Liver (tissue), 3 donors: ENCODE data around the gene ISCA2.

Source experiments
- EGR1 ChIP-seq, 2 donors: IDR thresholded peaks; 2 replicates each; pipeline ENCODE4 v1.6.1; 2016 to 2018; ENCODE audit warnings: antibody characterized with exemption in 2 of 2, low read depth in 2 of 2
- FOXA1 ChIP-seq: IDR thresholded peaks from 2 replicates; pipeline ENCODE4 v1.6.1; 2016; ENCODE audit warnings: antibody characterized with exemption
- GABPA ChIP-seq, 2 donors: IDR thresholded peaks in 1 of 2; conservative IDR thresholded peaks in 1 of 2; 2 replicates each; pipeline ENCODE4 v1.6.1; 2016; ENCODE audit warnings: antibody characterized with exemption in 2 of 2, mild to moderate bottlenecking in 1 of 2, moderate library complexity in 1 of 2
- JUND ChIP-seq, 2 donors: IDR thresholded peaks; 2 replicates each; pipeline ENCODE4 v1.6.1; 2016; ENCODE audit warnings: antibody characterized with exemption in 2 of 2
- NR2F2 ChIP-seq: IDR thresholded peaks from 2 replicates; pipeline ENCODE4 v1.6.1; 2016; ENCODE audit warnings: antibody characterized with exemption
- RAD21 ChIP-seq, 2 donors: IDR thresholded peaks; 2 replicates each; pipeline ENCODE4 v1.6.1; 2016; ENCODE audit warnings: antibody characterized with exemption in 2 of 2, mild to moderate bottlenecking in 2 of 2
- RXRA ChIP-seq, 2 donors: IDR thresholded peaks; 2 replicates each; pipeline ENCODE4 v1.6.1; 2017 to 2018; ENCODE audit warnings: antibody characterized with exemption in 2 of 2, mild to moderate bottlenecking in 1 of 2
- SP1 ChIP-seq: IDR thresholded peaks from 2 replicates; pipeline ENCODE4 v1.6.1; 2018; ENCODE audit warnings: antibody characterized with exemption, mild to moderate bottlenecking
- TAF1 ChIP-seq: conservative IDR thresholded peaks from 2 replicates; pipeline ENCODE4 v1.6.1; 2016; ENCODE audit warnings: antibody characterized with exemption, mild to moderate bottlenecking
- YY1 ChIP-seq: IDR thresholded peaks from 2 replicates; pipeline ENCODE4 v1.6.1; 2016; ENCODE audit warnings: antibody characterized with exemption, mild to moderate bottlenecking
- TF ChIP-seq, protein P1 (sequence below): fragments of 150-350 bp; IDR thresholded peaks from 2 replicates; pipeline ENCODE4 v1.5.1; 2017; ENCODE audit warnings: improper control_type of control experiment, low read depth, low read length; ENCODE audit not compliant: missing input control
- TF ChIP-seq, protein P2 (sequence below): IDR thresholded peaks from 2 replicates; pipeline ENCODE4 v1.6.1; 2016; ENCODE audit warnings: antibody characterized with exemption, mild to moderate bottlenecking
- TF ChIP-seq, protein P3 (sequence below): IDR thresholded peaks from 2 replicates; pipeline ENCODE4 v1.6.1; 2016; ENCODE audit warnings: antibody characterized with exemption
- TF ChIP-seq, protein P4 (sequence below): IDR thresholded peaks from 2 replicates; pipeline ENCODE4 v1.6.1; 2016; ENCODE audit warnings: antibody characterized with exemption
- donor health status: healthy.
- donor health status: healthy.

DNA sequence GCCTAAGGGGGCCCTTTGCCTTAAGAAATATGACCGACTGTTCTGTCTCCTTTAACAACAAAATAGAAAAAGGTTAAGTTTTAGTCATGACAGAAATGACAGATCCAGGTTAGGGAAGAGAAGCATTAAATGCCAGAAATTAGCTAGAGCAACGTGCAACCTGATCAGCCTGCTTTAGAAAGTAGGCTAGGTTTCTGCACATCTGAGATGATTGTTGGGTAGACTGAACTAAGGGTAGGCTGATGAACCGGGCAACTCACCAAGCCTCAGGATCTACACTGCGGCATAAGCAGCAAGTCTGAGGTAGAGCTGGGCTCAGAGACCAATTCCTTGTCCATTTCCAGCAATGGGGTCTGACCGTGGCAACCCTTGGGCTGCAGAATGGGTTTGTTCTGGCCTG is 29.9 kb upstream of the ISCA2 start:
- TF ChIP-seq, protein P1, sequence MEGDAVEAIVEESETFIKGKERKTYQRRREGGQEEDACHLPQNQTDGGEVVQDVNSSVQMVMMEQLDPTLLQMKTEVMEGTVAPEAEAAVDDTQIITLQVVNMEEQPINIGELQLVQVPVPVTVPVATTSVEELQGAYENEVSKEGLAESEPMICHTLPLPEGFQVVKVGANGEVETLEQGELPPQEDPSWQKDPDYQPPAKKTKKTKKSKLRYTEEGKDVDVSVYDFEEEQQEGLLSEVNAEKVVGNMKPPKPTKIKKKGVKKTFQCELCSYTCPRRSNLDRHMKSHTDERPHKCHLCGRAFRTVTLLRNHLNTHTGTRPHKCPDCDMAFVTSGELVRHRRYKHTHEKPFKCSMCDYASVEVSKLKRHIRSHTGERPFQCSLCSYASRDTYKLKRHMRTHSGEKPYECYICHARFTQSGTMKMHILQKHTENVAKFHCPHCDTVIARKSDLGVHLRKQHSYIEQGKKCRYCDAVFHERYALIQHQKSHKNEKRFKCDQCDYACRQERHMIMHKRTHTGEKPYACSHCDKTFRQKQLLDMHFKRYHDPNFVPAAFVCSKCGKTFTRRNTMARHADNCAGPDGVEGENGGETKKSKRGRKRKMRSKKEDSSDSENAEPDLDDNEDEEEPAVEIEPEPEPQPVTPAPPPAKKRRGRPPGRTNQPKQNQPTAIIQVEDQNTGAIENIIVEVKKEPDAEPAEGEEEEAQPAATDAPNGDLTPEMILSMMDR = no peak
- TF ChIP-seq TAF1 (no peak), NR2F2 (no peak), YY1 (no peak), SP1 (no peak), RXRA (IDR thresholded peaks at IDR 0.05) (no peak), JUND (IDR thresholded peaks at IDR 0.05) (no peak), FOXA1 (no peak), EGR1 (IDR thresholded peaks at IDR 0.05; ENCODE audit: low read depth in 2 of 2) (no peak), RAD21 (IDR thresholded peaks at IDR 0.05) (no peak), GABPA (IDR thresholded peaks at IDR 0.05 in 1 of 2, conservative IDR thresholded peaks at IDR 0.05 in 1 of 2) (no peak)
- TF ChIP-seq, protein P2, sequence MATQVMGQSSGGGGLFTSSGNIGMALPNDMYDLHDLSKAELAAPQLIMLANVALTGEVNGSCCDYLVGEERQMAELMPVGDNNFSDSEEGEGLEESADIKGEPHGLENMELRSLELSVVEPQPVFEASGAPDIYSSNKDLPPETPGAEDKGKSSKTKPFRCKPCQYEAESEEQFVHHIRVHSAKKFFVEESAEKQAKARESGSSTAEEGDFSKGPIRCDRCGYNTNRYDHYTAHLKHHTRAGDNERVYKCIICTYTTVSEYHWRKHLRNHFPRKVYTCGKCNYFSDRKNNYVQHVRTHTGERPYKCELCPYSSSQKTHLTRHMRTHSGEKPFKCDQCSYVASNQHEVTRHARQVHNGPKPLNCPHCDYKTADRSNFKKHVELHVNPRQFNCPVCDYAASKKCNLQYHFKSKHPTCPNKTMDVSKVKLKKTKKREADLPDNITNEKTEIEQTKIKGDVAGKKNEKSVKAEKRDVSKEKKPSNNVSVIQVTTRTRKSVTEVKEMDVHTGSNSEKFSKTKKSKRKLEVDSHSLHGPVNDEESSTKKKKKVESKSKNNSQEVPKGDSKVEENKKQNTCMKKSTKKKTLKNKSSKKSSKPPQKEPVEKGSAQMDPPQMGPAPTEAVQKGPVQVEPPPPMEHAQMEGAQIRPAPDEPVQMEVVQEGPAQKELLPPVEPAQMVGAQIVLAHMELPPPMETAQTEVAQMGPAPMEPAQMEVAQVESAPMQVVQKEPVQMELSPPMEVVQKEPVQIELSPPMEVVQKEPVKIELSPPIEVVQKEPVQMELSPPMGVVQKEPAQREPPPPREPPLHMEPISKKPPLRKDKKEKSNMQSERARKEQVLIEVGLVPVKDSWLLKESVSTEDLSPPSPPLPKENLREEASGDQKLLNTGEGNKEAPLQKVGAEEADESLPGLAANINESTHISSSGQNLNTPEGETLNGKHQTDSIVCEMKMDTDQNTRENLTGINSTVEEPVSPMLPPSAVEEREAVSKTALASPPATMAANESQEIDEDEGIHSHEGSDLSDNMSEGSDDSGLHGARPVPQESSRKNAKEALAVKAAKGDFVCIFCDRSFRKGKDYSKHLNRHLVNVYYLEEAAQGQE = no peak
- TF ChIP-seq, protein P3, sequence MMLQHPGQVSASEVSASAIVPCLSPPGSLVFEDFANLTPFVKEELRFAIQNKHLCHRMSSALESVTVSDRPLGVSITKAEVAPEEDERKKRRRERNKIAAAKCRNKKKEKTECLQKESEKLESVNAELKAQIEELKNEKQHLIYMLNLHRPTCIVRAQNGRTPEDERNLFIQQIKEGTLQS = no peak
- TF ChIP-seq, protein P4, sequence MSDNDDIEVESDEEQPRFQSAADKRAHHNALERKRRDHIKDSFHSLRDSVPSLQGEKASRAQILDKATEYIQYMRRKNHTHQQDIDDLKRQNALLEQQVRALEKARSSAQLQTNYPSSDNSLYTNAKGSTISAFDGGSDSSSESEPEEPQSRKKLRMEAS = no peak
